K562 (cell line): ENCODE measurements around the gene EYA2. TPM values are rescaled to one million over a fixed set of nuclear protein-coding genes. Genes with fewer than 3 reads are reported as not detected.

Source experiments
- ATAC-seq: fragments of 200-7000 bp; cut with Tn5 transposase; 3 replicates; pipeline ENCODE4 v1.9.1; 2020; ENCODE audit warnings: moderate library complexity
- BruUV-seq: library from RNA; stranded (reverse); fragments of 400-500 nt; replicated peaks from 2 replicates; lab custom pipeline; 2021; lab: Mats Ljungman, UMichigan
- CTCF ChIA-PET: fragments of 300-600 bp; formaldehyde crosslinking; extraction: SDS; loops from one replicate; lab custom pipeline; 2021; ENCODE audit warnings: low intra/inter-chr PET ratio; lab: Yijun Ruan, JAX
- POLR2A ChIA-PET: fragments of 300-600, 350-650 bp; sonication (Branson Sonifier 250); formaldehyde crosslinking; extraction: SDS; loops from one replicate; lab custom pipeline; 2021; ENCODE audit warnings: antibody characterized with exemption, inconsistent platforms; lab: Yijun Ruan, JAX
- DNase-seq, 4 experiments: peaks; one replicate each; pipeline versions ENCODE4 v3.0.0 to v3.0.0-alpha.2; 2011 to 2018; ENCODE audit warnings: low spot score in 3 of 4, mixed read lengths in 3 of 4; ENCODE audit errors: extremely low read depth in 1 of 4
- FAIRE-seq: peaks from 2 replicates; lab custom pipeline; 2011; peaks lifted over from hg19 to GRCh38; lab: Jason Lieb, UNC
- H2AFZ ChIP-seq: 2 replicates; pipeline ENCODE4 v1.6.0; 2011; ENCODE audit warnings: low read depth, low read length, control low read depth, inconsistent platforms
- H3K27ac ChIP-seq: fragments of 200-600 bp; 3 replicates; pipeline ENCODE4 v1.8.0; 2011; ENCODE audit warnings: low read depth, mild to moderate bottlenecking, control low read depth, inconsistent platforms, low read length, moderate library complexity, mixed read lengths; ENCODE audit errors: extremely low read depth
- H3K27me3 ChIP-seq, 2 experiments: fragments of 300-600 bp in 1 of 2; 2 replicates in 1 of 2; 3 replicates in 1 of 2; pipeline versions ENCODE4 v1.6.0 to v1.8.0; 2011; ENCODE audit warnings: inconsistent platforms in 2 of 2, low read length in 2 of 2, mild to moderate bottlenecking in 1 of 2, mixed read lengths in 1 of 2, moderate library complexity in 1 of 2; ENCODE audit not compliant: control insufficient read depth in 2 of 2, insufficient read depth in 2 of 2
- H3K36me3 ChIP-seq: fragments of 300-600 bp; 3 replicates; pipeline ENCODE4 v1.8.0; 2011; ENCODE audit warnings: mild to moderate bottlenecking, low read length, inconsistent platforms; ENCODE audit not compliant: control insufficient read depth, insufficient read depth
- H3K4me1 ChIP-seq, 2 experiments: fragments of 200-600 bp in 1 of 2; replicated peaks in 1 of 2; 2 replicates in 1 of 2; 3 replicates in 1 of 2; pipeline versions ENCODE4 v1.5.1 to v1.8.0; 2011; ENCODE audit warnings: inconsistent platforms in 2 of 2, low read length in 2 of 2, mild to moderate bottlenecking in 1 of 2, mixed read lengths in 1 of 2, moderate library complexity in 1 of 2; ENCODE audit not compliant: control insufficient read depth in 2 of 2, insufficient read depth in 2 of 2
- H3K4me2 ChIP-seq: 2 replicates; pipeline ENCODE4 v1.6.1; 2011; ENCODE audit warnings: low read length, control low read depth, inconsistent platforms, mixed read lengths; ENCODE audit not compliant: insufficient read depth
- H3K4me3 ChIP-seq: fragments of 200-600 bp; sonication (generic), shearing (Covaris generic); 2 replicates; pipeline ENCODE4 v1.5.1; 2016; ENCODE audit warnings: control low read depth, inconsistent platforms
- H3K79me2 ChIP-seq: fragments of 200-600 bp; 3 replicates; pipeline ENCODE4 v1.8.0; 2011; ENCODE audit warnings: low read length, inconsistent platforms; ENCODE audit not compliant: control insufficient read depth, insufficient read depth
- H3K9ac ChIP-seq, 2 experiments: 2 replicates each; pipeline versions ENCODE4 v1.6.0 to v1.6.1; 2011; ENCODE audit warnings: low read depth in 2 of 2, low read length in 2 of 2, control low read depth in 1 of 2, inconsistent platforms in 1 of 2, mild to moderate bottlenecking in 1 of 2, mixed read lengths in 1 of 2; ENCODE audit not compliant: insufficient read depth in 1 of 2
- H3K9me1 ChIP-seq: one replicate; pipeline ENCODE4 v1.6.0; 2011; ENCODE audit warnings: inconsistent platforms, mild to moderate bottlenecking, low read length, moderate library complexity; ENCODE audit not compliant: control insufficient read depth, insufficient read depth
- H3K9me3 ChIP-seq: replicated peaks from 2 replicates; pipeline ENCODE4 v1.5.1; 2011; ENCODE audit warnings: low read depth, low read length, inconsistent platforms; ENCODE audit not compliant: control insufficient read depth, insufficient read depth
- H4K20me1 ChIP-seq: replicated peaks from 2 replicates; pipeline ENCODE4 v1.6.1; 2011; ENCODE audit warnings: low read length, inconsistent platforms, mixed read lengths; ENCODE audit not compliant: control insufficient read depth, insufficient read depth
- BHLHE40 ChIP-seq: IDR thresholded peaks from 2 replicates; pipeline ENCODE4 v1.6.1; 2011; ENCODE audit warnings: low read length, improper control_type of control experiment
- RBM17 ChIP-seq: fragments of 200-400 bp; formaldehyde crosslinking; IDR thresholded peaks from 2 replicates; pipeline ENCODE4 v1.6.1; 2017; ENCODE audit warnings: low read depth, mild to moderate bottlenecking, low read length, borderline replicate concordance
- RBM34 ChIP-seq: fragments of 200-400 bp; formaldehyde crosslinking; IDR thresholded peaks from 2 replicates; pipeline ENCODE4 v1.6.1; 2018; ENCODE audit warnings: low read length, borderline replicate concordance; ENCODE audit not compliant: insufficient read depth
- RHOXF2B ChIP-seq: fragments of 250-450 bp; sonication (Bioruptor Pico); conservative IDR thresholded peaks from 2 replicates; pipeline ENCODE4 v1.5.1; 2021
- SNIP1 ChIP-seq: fragments of 450-650 bp; IDR thresholded peaks from 2 replicates; pipeline ENCODE4 v1.7.1; 2017; ENCODE audit warnings: low read depth, mild to moderate bottlenecking
- XRCC5 ChIP-seq: fragments of 200-400 bp; formaldehyde crosslinking; IDR thresholded peaks from 2 replicates; pipeline ENCODE4 v1.6.1; 2017; ENCODE audit warnings: low read depth, mild to moderate bottlenecking, low read length
- ZNF24 ChIP-seq: fragments of 450-650 bp; IDR thresholded peaks from 2 replicates; pipeline ENCODE4 v1.6.1; 2016
- ZNF316 ChIP-seq: fragments of 450-650 bp; IDR thresholded peaks from 2 replicates; pipeline ENCODE4 v1.6.1; 2016
- ZNF57 ChIP-seq: fragments of 450-650 bp; formaldehyde crosslinking; IDR thresholded peaks from 2 replicates; pipeline ENCODE4 v1.4.0; 2020; ENCODE audit warnings: mild to moderate bottlenecking, moderate library complexity
- WGBS: fragments of 100-300 bp; shearing (Covaris generic); methylation state at CpG from one replicate; pipeline ENCODE4 v1.1.6; 2016; ENCODE audit warnings: low coverage, mixed read lengths; ENCODE audit not compliant: insufficient coverage; ENCODE audit errors: missing lambda C conversion rate; 5-methylcytosine and 5-hydroxymethylcytosine counted together
- in situ Hi-C: fragments of 300-500 bp; cut with MboI; formaldehyde crosslinking; loops from 4 replicates; pipeline ENCODE4 v1.15.0; 2018; ENCODE audit warnings: inconsistent platforms, mixed read lengths
- intact Hi-C: fragments of 100-400 bp; cut with micrococcal nuclease; formaldehyde crosslinking; loops from 2 replicates; pipeline ENCODE4 v1.14.2; 2022
- polyA plus RNA-seq, 8 experiments: library from polyadenylated mRNA; depleted of rRNA in 4 of 8; stranded (reverse) in 5 of 8; unstranded in 3 of 8; fragments of >200 nt; fragmentation: Nextera tagmentation in 2 of 8; fragmentation: Illumina TruSeq in 1 of 8; extraction: Ambion mirVana in 2 of 8; extraction: Trizol in 1 of 8; gene quantifications; 2 replicates each; pipeline versions ENCODE4 v1.2.1 to v1.2.3, GENCODE V29; 2011 to 2014; ENCODE audit warnings: inconsistent platforms in 1 of 8, missing spikeins in 1 of 8
- total RNA-seq, 7 experiments: library from RNA; depleted of rRNA in 6 of 7; stranded (reverse); fragments of >200 nt in 6 of 7; fragmentation: Illumina TruSeq in 2 of 7; extraction: Trizol in 2 of 7; gene quantifications; 2 replicates each; pipeline versions ENCODE4 v1.2.1 to v1.2.3, GENCODE V29; 2011 to 2021; ENCODE audit warnings: low replicate concordance in 1 of 7
- TF ChIP-seq, protein P1 (sequence below): fragments of 250-450 bp; sonication (Bioruptor Pico); IDR thresholded peaks from 2 replicates; pipeline ENCODE4 v1.9.0; 2021; ENCODE audit warnings: mild to moderate bottlenecking, inconsistent platforms
- TF ChIP-seq, protein P2 (sequence below), 2 experiments: fragments of 450-650 bp; IDR thresholded peaks; 2 replicates each; pipeline ENCODE4 v1.6.1; 2016; ENCODE audit warnings: mild to moderate bottlenecking in 2 of 2, borderline replicate concordance in 1 of 2, low read depth in 1 of 2, moderate library complexity in 1 of 2

EYA2 gene
- total and polyA plus RNA-seq, 9 of the 15 experiments (the other 6 are each of a cell fraction or from before 2014, with no cell fraction given) = 0.03 TPM; not detected in 8

DNA sequence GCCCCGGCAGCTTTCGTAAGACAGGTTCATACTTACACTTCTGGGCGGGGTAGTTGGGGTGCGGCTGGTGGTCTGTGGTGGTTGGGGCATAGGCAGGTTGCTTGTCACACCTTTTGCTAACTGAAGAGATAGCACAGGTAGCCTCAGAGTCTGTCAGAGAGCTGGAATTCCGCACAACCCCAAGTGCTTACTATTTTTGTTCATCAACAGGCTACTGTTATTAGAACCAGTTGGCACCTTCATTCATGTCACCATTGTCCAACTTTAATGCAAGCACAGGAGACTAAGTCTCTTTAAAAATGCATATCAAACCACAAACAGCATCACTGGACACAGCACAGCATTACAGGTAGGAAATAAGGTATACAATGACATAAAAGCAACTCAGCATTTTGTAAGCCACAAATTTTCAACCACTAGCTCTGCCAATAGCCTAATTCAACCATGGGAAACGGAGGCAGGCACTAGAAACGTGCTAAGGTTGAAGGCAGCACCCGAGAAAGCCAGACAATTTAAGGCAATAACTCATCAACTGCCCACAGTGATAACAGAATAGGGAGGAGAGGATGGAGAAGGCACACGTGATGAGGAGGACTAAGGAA lies 318.1 kb downstream of the EYA2 start:
- Histone ChIP-seq H3K27me3 (no peaks in the 10 kb centered on the region), H3K4me3 (no peak overlapping the region), H4K20me1 (peaks cover 22% of the 10 kb centered on the region; the same call in 1 of the 2 replicates), H3K4me1 (0 out of 5 replicates have a peak, but pooled peaks cover 0 to 5% of the 10 kb centered on the region in 2 experiments), H3K4me2 (no peak overlapping the region), H3K9ac (no peak overlapping the region), H3K36me3 (peaks cover 96% of the 10 kb centered on the region), H3K27ac (no peak overlapping the region), H2AFZ (no peak overlapping the region), H3K9me3 (no peaks in the 10 kb centered on the region), H3K79me2 (peaks cover 39% of the 10 kb centered on the region), H3K9me1 (no peaks in the 10 kb centered on the region)
- POLR2A ChIA-PET = interaction anchor here (1.4 kb wide), 1 partner anchor 31 kb away, joined by 3 read pairs; no protein-coding TSS in a partner anchor
- in situ Hi-C loops = no loop called here
- DNase-seq = no peak
- intact Hi-C loops = no loop called here
- no peak for FAIRE-seq
- no peak for ATAC-seq
- no TSS peak for BruUV-seq
- CTCF ChIA-PET = no interaction called here
- 74% methylated on average over 9 of the region's 9 CpGs for WGBS
- TF ChIP-seq XRCC5 = no peak
- TF ChIP-seq ZNF57 = no peak
- no peak for TF ChIP-seq RBM34
- TF ChIP-seq RBM17 = no peak
- TF ChIP-seq ZNF24 = no peak
- no peak for TF ChIP-seq BHLHE40
- peak; percentile 68 for TF ChIP-seq ZNF316
- TF ChIP-seq, protein P1, sequence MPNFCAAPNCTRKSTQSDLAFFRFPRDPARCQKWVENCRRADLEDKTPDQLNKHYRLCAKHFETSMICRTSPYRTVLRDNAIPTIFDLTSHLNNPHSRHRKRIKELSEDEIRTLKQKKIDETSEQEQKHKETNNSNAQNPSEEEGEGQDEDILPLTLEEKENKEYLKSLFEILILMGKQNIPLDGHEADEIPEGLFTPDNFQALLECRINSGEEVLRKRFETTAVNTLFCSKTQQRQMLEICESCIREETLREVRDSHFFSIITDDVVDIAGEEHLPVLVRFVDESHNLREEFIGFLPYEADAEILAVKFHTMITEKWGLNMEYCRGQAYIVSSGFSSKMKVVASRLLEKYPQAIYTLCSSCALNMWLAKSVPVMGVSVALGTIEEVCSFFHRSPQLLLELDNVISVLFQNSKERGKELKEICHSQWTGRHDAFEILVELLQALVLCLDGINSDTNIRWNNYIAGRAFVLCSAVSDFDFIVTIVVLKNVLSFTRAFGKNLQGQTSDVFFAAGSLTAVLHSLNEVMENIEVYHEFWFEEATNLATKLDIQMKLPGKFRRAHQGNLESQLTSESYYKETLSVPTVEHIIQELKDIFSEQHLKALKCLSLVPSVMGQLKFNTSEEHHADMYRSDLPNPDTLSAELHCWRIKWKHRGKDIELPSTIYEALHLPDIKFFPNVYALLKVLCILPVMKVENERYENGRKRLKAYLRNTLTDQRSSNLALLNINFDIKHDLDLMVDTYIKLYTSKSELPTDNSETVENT = no peak
- TF ChIP-seq, protein P2, sequence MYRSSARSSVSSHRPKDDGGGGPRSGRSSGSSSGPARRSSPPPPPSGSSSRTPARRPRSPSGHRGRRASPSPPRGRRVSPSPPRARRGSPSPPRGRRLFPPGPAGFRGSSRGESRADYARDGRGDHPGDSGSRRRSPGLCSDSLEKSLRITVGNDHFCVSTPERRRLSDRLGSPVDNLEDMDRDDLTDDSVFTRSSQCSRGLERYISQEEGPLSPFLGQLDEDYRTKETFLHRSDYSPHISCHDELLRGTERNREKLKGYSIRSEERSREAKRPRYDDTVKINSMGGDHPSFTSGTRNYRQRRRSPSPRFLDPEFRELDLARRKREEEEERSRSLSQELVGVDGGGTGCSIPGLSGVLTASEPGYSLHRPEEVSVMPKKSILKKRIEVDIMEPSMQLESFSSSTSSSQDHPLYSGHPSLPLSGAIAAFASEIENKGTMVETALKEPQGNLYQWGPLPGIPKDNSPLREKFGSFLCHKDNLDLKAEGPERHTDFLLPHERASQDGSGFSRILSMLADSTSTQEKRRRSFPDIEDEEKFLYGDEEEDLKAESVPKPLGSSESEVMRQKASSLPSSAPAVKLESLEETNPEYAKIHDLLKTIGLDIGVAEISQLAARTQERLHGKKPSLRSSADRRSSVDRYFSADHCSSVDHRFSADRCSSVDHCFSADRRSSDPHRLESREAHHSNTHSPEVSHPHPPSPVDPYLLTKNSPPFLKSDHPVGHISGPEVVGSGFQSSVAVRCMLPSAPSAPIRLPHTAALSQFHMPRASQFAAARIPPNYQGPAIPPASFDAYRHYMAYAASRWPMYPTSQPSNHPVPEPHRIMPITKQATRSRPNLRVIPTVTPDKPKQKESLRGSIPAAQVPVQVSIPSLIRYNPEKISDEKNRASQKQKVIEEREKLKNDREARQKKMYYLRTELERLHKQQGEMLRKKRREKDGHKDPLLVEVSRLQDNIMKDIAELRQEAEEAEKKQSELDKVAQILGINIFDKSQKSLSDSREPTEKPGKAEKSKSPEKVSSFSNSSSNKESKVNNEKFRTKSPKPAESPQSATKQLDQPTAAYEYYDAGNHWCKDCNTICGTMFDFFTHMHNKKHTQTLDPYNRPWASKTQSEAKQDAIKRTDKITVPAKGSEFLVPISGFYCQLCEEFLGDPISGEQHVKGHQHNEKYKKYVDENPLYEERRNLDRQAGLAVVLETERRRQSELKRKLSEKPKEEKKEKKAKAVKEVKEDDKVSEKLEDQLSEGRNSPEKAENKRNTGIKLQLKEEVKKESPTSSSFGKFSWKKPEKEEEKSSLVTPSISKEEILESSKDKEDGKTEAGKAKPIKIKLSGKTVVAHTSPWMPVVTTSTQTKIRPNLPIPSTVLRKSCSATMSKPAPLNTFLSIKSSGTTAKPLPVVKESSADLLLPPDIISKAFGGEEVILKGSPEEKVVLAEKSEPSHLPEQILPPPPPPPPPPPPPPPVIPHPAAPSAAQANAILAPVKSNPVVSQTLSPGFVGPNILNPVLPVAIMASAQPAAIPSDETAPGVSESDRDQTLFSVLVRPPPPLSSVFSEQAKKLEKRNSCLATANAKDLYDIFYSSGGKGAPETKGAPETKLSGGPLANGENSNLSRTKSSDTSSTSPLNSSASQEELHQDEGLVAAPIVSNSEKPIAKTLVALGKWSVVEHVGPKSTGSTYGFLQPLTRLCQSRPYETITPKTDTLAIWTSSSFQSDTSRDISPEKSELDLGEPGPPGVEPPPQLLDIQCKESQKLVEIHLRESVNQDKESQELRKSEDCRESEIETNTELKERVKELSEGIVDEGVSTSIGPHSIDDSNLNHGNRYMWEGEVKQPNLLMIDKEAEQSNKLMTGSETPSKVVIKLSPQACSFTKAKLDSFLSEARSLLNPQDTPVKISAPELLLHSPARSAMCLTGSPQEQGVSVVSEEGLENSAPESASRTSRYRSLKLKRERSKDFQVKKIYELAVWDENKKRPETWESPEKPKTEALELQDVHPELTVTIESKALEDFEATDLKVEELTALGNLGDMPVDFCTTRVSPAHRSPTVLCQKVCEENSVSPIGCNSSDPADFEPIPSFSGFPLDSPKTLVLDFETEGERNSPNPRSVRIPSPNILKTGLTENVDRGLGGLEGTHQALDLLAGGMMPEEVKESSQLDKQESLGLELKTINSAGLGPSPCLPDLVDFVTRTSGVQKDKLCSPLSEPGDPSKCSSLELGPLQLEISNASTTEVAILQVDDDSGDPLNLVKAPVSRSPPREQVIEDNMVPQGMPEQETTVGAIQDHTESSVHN (IDR thresholded peaks at IDR 0.05; ENCODE audit: borderline replicate concordance in 1 of 2, low read depth in 1 of 2) = no peak
- TF ChIP-seq SNIP1 = no peak
- no peak for TF ChIP-seq RHOXF2B (CRISPR knock-in tag)
